HEK293 (cell line): ENCODE data around the gene RAP1B.

ENCODE experiments used
- CTCF ChIA-PET: fragments of 350-600 bp; formaldehyde crosslinking; extraction: SDS; loops from one replicate; lab custom pipeline; 2021; ENCODE audit warnings: antibody characterized with exemption; lab: Yijun Ruan, JAX
- POLR2A ChIA-PET: fragments of 300-600 bp; formaldehyde crosslinking; extraction: SDS; loops from one replicate; lab custom pipeline; 2020; ENCODE audit warnings: antibody characterized with exemption, inconsistent platforms; lab: Yijun Ruan, JAX
- H3K27ac ChIP-seq: fragments of 200-500 bp; sonication (Bioruptor generic); 2 replicates; pipeline ENCODE4 v1.5.1; 2014; ENCODE audit warnings: low read depth, low read length, control low read depth, inconsistent platforms; ENCODE audit errors: extremely low read depth
- H3K36me3 ChIP-seq, 2 experiments: fragments of 200-500 bp in 1 of 2; sonication (Bioruptor generic) in 1 of 2; 1 replicate in 1 of 2; 2 replicates in 1 of 2; pipeline ENCODE4 v1.5.1; 2014 to 2017; ENCODE audit warnings: inconsistent platforms in 2 of 2, low read length in 2 of 2; ENCODE audit not compliant: control insufficient read depth in 2 of 2, insufficient read depth in 1 of 2
- H3K4me1 ChIP-seq: fragments of 200-500 bp; sonication (Bioruptor generic); 2 replicates; pipeline ENCODE4 v1.5.1; 2014; ENCODE audit warnings: mild to moderate bottlenecking, low read length, inconsistent platforms; ENCODE audit not compliant: control insufficient read depth, insufficient read depth
- H3K4me3 ChIP-seq: 2 replicates; pipeline ENCODE4 v1.5.1; 2011; ENCODE audit warnings: low read depth, mild to moderate bottlenecking, control low read depth, low read length, moderate library complexity
- H3K9me3 ChIP-seq: fragments of 200-500 bp; sonication (Bioruptor generic); 2 replicates; pipeline ENCODE4 v1.5.1; 2014; ENCODE audit warnings: low read depth, low read length, inconsistent platforms; ENCODE audit not compliant: control insufficient read depth, insufficient read depth
- KLF17 ChIP-seq: fragments of 450-650 bp; formaldehyde crosslinking; IDR thresholded peaks from 2 replicates; pipeline ENCODE4 v1.5.1; 2016; ENCODE audit warnings: missing biosample characterization, missing genetic modification characterization
- PBX3 ChIP-seq: sonication (generic); formaldehyde crosslinking; IDR thresholded peaks from 2 replicates; pipeline ENCODE4 v1.8.1; 2022; ENCODE audit warnings: mild to moderate bottlenecking, moderate library complexity, missing genetic modification reagents
- PRDM2 ChIP-seq: fragments of 450-650 bp; formaldehyde crosslinking; IDR thresholded peaks from 2 replicates; pipeline ENCODE4 v1.5.1; 2016; ENCODE audit warnings: missing biosample characterization, missing genetic modification characterization, borderline replicate concordance
- PRDM4 ChIP-seq: fragments of 450-650 bp; formaldehyde crosslinking; IDR thresholded peaks from 2 replicates; pipeline ENCODE4 v1.5.1; 2017; ENCODE audit warnings: missing biosample characterization, missing genetic modification characterization
- WT1 ChIP-seq: fragments of 450-650 bp; formaldehyde crosslinking; IDR thresholded peaks from 2 replicates; pipeline ENCODE4 v1.5.1; 2016; ENCODE audit warnings: missing biosample characterization, missing genetic modification characterization
- ZFP3 ChIP-seq: fragments of 450-650 bp; formaldehyde crosslinking; IDR thresholded peaks from 2 replicates; pipeline ENCODE4 v1.5.1; 2016; ENCODE audit warnings: low read depth, missing biosample characterization, missing genetic modification characterization
- ZIC2 ChIP-seq: fragments of 450-650 bp; formaldehyde crosslinking; IDR thresholded peaks from 2 replicates; pipeline ENCODE4 v1.5.1; 2016; ENCODE audit warnings: missing biosample characterization, missing genetic modification characterization
- ZNF140 ChIP-seq: fragments of 450-650 bp; formaldehyde crosslinking; IDR thresholded peaks from 2 replicates; pipeline ENCODE4 v1.5.1; 2016; ENCODE audit warnings: missing biosample characterization, missing genetic modification characterization
- ZNF169 ChIP-seq: fragments of 450-650 bp; formaldehyde crosslinking; IDR thresholded peaks from 2 replicates; pipeline ENCODE4 v1.5.1; 2016; ENCODE audit warnings: missing biosample characterization, missing genetic modification characterization
- ZNF239 ChIP-seq: fragments of 450-650 bp; formaldehyde crosslinking; IDR thresholded peaks from 2 replicates; pipeline ENCODE4 v1.5.1; 2016; ENCODE audit warnings: missing biosample characterization, missing genetic modification characterization
- ZNF311 ChIP-seq: fragments of 450-650 bp; formaldehyde crosslinking; IDR thresholded peaks from 2 replicates; pipeline ENCODE4 v1.5.1; 2017; ENCODE audit warnings: missing biosample characterization, missing genetic modification characterization, borderline replicate concordance
- ZNF473 ChIP-seq: fragments of 450-650 bp; formaldehyde crosslinking; IDR thresholded peaks from 2 replicates; pipeline ENCODE4 v1.5.1; 2017; ENCODE audit warnings: missing biosample characterization, missing genetic modification characterization
- ZNF549 ChIP-seq: fragments of 450-650 bp; IDR thresholded peaks from 2 replicates; pipeline ENCODE4 v1.5.1; 2018; ENCODE audit warnings: missing biosample characterization, missing genetic modification characterization, mild to moderate bottlenecking, inconsistent platforms, moderate library complexity
- ZNF561 ChIP-seq: fragments of 450-650 bp; IDR thresholded peaks from 2 replicates; pipeline ENCODE4 v1.5.1; 2018; ENCODE audit warnings: missing biosample characterization, missing genetic modification characterization, borderline replicate concordance
- ZNF704 ChIP-seq: fragments of 450-650 bp; formaldehyde crosslinking; IDR thresholded peaks from 2 replicates; pipeline ENCODE4 v1.5.1; 2016; ENCODE audit warnings: missing biosample characterization, missing genetic modification characterization
- ZNF707 ChIP-seq: fragments of 450-650 bp; formaldehyde crosslinking; IDR thresholded peaks from 2 replicates; pipeline ENCODE4 v1.5.1; 2016; ENCODE audit warnings: missing biosample characterization, missing genetic modification characterization
- ZNF747 ChIP-seq: fragments of 450-650 bp; formaldehyde crosslinking; IDR thresholded peaks from 2 replicates; pipeline ENCODE4 v1.5.1; 2016; ENCODE audit warnings: missing biosample characterization, missing genetic modification characterization
- ZNF777 ChIP-seq: fragments of 450-650 bp; formaldehyde crosslinking; IDR thresholded peaks from 2 replicates; pipeline ENCODE4 v1.5.1; 2017; ENCODE audit warnings: missing biosample characterization, missing genetic modification characterization, borderline replicate concordance
- ZSCAN4 ChIP-seq: fragments of 450-650 bp; formaldehyde crosslinking; IDR thresholded peaks from 2 replicates; pipeline ENCODE4 v1.5.1; 2017; ENCODE audit warnings: missing biosample characterization, missing genetic modification characterization

The RAP1B gene

GRCh38 chr12:68686262-68686594, 75.5 kb downstream of the RAP1B start:
- POLR2A ChIA-PET: interaction anchor here (1.2 kb wide), 1 partner anchor 10 kb away, joined by 5 read pairs; no protein-coding TSS in a partner anchor
- Histone ChIP-seq H3K4me3 (peak overlapping the region; percentile 96), H3K36me3 (peaks cover 14 to 19% of the 10 kb centered on the region in 2 experiments), H3K9me3 (no peaks in the 10 kb centered on the region)
- TF ChIP-seq ZNF473 (tag by site-specific recombination): no peak
- TF ChIP-seq ZNF777 (tag by site-specific recombination): peak; percentile 93
- TF ChIP-seq ZIC2 (tag by site-specific recombination): no peak
- TF ChIP-seq, all 188 proteins: peak for 1
- CTCF ChIA-PET: no interaction called here
- Histone ChIP-seq H3K27ac (peak overlapping the region; percentile 55), H3K4me1 (peaks cover 7% of the 10 kb centered on the region; the same call in 1 of the 2 replicates)

- no peaks in the 10 kb centered on the region for H3K9me3 ChIP-seq
- H3K4me3 ChIP-seq: peak within 1 kb of the TSS; percentile 96
- peaks cover 20 to 25% of the 10 kb centered on the region in 2 experiments for H3K36me3 ChIP-seq
- H3K4me1 ChIP-seq: peaks cover 7% of the 10 kb centered on the region; the same call in 1 of the 2 replicates
- POLR2A ChIA-PET: interaction anchor here (1.2 kb wide), 1 partner anchor 11 kb away, joined by 5 read pairs; no protein-coding TSS in a partner anchor
- CTCF ChIA-PET: interaction anchor here (1.3 kb wide), 1 partner anchor 327 kb away, joined by 3 read pairs; no protein-coding TSS in a partner anchor
- peak within 1 kb of the TSS; percentile 55 for H3K27ac ChIP-seq
- TF ChIP-seq ZNF239 (no peak), ZNF140 (tag by site-specific recombination) (no peak), ZNF707 (tag by site-specific recombination) (no peak), ZFP3 (tag by site-specific recombination) (no peak), ZNF311 (tag by site-specific recombination) (no peak), WT1 (tag by site-specific recombination) (no peak), PBX3 (CRISPR knock-in tag) (peak; percentile 92), ZNF561 (peak; percentile 57; the same call in 1 of the 2 replicates), ZNF704 (tag by site-specific recombination) (no peak), ZNF169 (tag by site-specific recombination) (no peak), PRDM2 (no peak), ZNF747 (tag by site-specific recombination) (no peak), ZSCAN4 (tag by site-specific recombination) (peak; percentile 46; the same call in 1 of the 2 replicates), PRDM4 (tag by site-specific recombination) (no peak), ZIC2 (tag by site-specific recombination) (no peak), ZNF549 (tag by site-specific recombination) (no peak), KLF17 (tag by site-specific recombination) (peak; percentile 87)
Observed at GRCh38 chr12:68686595-68687521, 76.2 kb downstream of the RAP1B start, which contains the start of gene NUP107. Gene NUP107, plus strand, starts transcription at chr12:68686978. Its CDS starts 88 bp downstream, at chr12:68687066.
